MCF 10A (cell line): ENCODE results near the gene RBFOX1. TPM values are rescaled to one million over a fixed set of nuclear protein-coding genes. Genes with fewer than 3 reads are reported as not detected.

ENCODE experiments used
- BruUV-seq: library from RNA; stranded (reverse); fragments of 400-500 nt; replicated peaks from 2 replicates; lab custom pipeline; 2021; lab: Mats Ljungman, UMichigan
- CTCF ChIA-PET: fragments of 300-600 bp; sonication (Branson Sonifier 250); formaldehyde crosslinking; extraction: SDS; loops from one replicate; lab custom pipeline; 2021; ENCODE audit warnings: antibody characterized with exemption, inconsistent platforms; lab: Yijun Ruan, JAX
- POLR2A ChIA-PET: fragments of 300-600, 350-650 bp; sonication (Branson Sonifier 250); formaldehyde crosslinking; extraction: SDS; loops from one replicate; lab custom pipeline; 2020; ENCODE audit warnings: antibody characterized with exemption, inconsistent platforms; lab: Yijun Ruan, JAX
- DNase-seq: peaks from one replicate; pipeline ENCODE4 v3.0.0-alpha.2; 2018; ENCODE audit not compliant: unreplicated experiment
- H3K27ac Mint-ChIP-seq: one replicate; pipeline ENCODE4 v1.8.0; 2022; ENCODE audit warnings: mild to moderate bottlenecking, low read depth, mixed read lengths; ENCODE audit not compliant: unreplicated experiment
- H3K27me3 Mint-ChIP-seq: one replicate; pipeline ENCODE4 v1.8.0; 2022; ENCODE audit warnings: mixed read lengths; ENCODE audit not compliant: insufficient read depth, unreplicated experiment
- H3K36me3 Mint-ChIP-seq: one replicate; pipeline ENCODE4 v1.8.0; 2022; ENCODE audit warnings: mild to moderate bottlenecking, moderate library complexity, mixed read lengths; ENCODE audit not compliant: insufficient read depth, unreplicated experiment
- H3K4me1 Mint-ChIP-seq: one replicate; pipeline ENCODE4 v1.8.0; 2022; ENCODE audit warnings: mixed read lengths; ENCODE audit not compliant: insufficient read depth, unreplicated experiment
- H3K4me3 Mint-ChIP-seq: one replicate; pipeline ENCODE4 v1.8.0; 2022; ENCODE audit warnings: mild to moderate bottlenecking, moderate library complexity, mixed read lengths; ENCODE audit not compliant: unreplicated experiment
- H3K9me3 Mint-ChIP-seq: one replicate; pipeline ENCODE4 v1.8.0; 2022; ENCODE audit warnings: mixed read lengths; ENCODE audit not compliant: unreplicated experiment
- intact Hi-C: fragments of 100-400 bp; cut with micrococcal nuclease; formaldehyde crosslinking; loops from 2 replicates; pipeline ENCODE4 v1.14.1; 2022
- total RNA-seq: library from RNA; stranded (reverse); gene quantifications from 2 replicates; pipeline ENCODE4 v1.2.3, GENCODE V29; 2022
- TF ChIP-seq, protein P1 (sequence below): fragments of 200-600 bp; IDR thresholded peaks from one replicate; pipeline ENCODE4 v1.8.0; 2022; ENCODE audit warnings: antibody characterized with exemption, mild to moderate bottlenecking; ENCODE audit not compliant: unreplicated experiment

RBFOX1 gene
- total RNA-seq, 1 experiment from 2014 or later = not detected

DNA sequence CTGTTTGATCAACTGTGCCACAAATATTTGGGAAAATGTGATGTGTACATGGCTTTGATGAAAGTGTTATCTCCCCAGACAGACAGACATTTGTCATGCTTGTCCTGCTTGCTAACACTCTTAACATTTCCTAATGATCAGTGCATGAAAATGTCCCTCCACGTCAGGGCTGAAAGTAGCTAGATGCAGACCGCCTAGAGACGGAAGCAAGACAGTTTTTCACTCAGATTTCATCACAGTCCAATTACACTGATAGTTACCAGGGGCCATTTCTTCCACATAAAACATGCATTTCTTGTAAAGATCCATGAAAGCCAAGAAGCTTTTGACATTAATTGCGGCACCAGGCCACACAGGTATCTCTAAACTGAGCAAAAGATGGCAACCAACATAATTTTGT, 347.7 kb downstream of the RBFOX1 start:
- Mint-ChIP-seq H3K36me3 (peaks cover 6% of the 10 kb centered on the region), H3K27me3 (no peaks in the 10 kb centered on the region), H3K4me3 (no peak overlapping the region), H3K9me3 (peaks cover 25% of the 10 kb centered on the region), H3K4me1 (no peaks in the 10 kb centered on the region), H3K27ac (no peak overlapping the region)
- ChIA-PET CTCF (no interaction called here), POLR2A (no interaction called here)
- DNase-seq = no peak
- no TSS peak for BruUV-seq
- TF ChIP-seq, protein P1, sequence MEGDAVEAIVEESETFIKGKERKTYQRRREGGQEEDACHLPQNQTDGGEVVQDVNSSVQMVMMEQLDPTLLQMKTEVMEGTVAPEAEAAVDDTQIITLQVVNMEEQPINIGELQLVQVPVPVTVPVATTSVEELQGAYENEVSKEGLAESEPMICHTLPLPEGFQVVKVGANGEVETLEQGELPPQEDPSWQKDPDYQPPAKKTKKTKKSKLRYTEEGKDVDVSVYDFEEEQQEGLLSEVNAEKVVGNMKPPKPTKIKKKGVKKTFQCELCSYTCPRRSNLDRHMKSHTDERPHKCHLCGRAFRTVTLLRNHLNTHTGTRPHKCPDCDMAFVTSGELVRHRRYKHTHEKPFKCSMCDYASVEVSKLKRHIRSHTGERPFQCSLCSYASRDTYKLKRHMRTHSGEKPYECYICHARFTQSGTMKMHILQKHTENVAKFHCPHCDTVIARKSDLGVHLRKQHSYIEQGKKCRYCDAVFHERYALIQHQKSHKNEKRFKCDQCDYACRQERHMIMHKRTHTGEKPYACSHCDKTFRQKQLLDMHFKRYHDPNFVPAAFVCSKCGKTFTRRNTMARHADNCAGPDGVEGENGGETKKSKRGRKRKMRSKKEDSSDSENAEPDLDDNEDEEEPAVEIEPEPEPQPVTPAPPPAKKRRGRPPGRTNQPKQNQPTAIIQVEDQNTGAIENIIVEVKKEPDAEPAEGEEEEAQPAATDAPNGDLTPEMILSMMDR = no peak
- intact Hi-C loops = no loop called here

DNA sequence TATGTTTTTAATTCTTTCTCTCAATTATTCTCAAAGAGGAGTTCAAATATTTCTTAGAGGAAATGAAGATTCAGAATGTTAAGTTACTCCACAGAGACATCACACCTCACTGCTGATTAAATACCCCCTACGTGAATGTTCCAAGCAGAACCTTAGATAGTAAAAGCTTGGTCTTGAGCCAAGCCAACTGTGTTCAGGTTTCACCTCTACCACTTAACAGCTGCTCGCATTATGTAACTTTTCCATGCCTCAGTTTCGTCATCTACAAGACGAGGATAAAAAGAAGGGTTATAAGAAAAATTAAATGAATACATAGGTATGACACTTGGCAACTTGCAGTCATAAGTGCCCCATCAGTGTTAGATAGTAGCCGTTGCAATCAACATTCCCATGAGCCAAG, 356.2 kb downstream of the RBFOX1 start:
- TF ChIP-seq, protein P1 = no peak
- Mint-ChIP-seq H3K27me3 (no peaks in the 10 kb centered on the region), H3K4me3 (no peak overlapping the region), H3K9me3 (peaks cover 43% of the 10 kb centered on the region), H3K4me1 (no peaks in the 10 kb centered on the region), H3K27ac (no peak overlapping the region), H3K36me3 (no peaks in the 10 kb centered on the region)
- POLR2A ChIA-PET = no interaction called here
- DNase-seq = no peak
- CTCF ChIA-PET = no interaction called here
- no TSS peak for BruUV-seq
- intact Hi-C loops = no loop called here

DNA sequence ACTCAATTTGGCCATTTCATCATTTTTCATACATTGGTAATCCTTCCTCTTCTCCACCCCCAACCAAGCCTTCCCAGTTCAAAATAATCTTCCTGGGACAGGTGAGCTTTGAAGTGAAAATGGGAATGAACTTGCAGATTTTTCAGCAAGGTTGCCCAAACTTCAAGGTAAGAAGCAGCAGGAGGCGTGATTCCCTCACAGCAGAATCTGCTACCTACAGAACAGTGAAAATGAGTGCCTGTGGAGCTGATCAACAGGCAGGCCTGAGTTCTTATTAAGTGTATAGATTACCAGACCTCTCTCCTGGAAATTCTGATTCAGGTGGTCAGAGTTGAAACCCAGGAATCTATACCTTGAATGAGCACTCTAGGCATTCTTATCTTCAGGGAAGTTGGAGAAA, 356.6 kb downstream of the RBFOX1 start:
- POLR2A ChIA-PET = no interaction called here
- intact Hi-C loops = no loop called here
- H3K9me3 Mint-ChIP-seq = peaks cover 43% of the 10 kb centered on the region

DNA sequence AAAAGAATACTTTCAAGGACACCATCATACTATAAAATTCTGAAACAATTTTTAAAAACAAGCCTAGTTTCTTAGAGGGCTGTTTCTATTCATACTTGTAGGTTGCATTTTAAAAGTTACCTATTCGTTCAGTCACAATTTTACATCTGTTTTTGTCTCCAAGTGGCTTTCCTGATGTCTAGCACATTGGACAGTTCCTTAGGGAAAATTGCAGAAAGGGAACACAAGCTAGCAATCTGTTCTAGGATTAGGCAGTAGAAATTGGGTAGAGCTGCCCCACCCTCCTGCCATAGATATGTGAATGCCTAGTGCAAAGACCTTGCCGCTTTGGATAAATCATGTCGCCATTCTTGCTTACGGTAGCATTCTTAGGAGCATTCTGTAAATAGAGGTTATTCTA, 358.9 kb downstream of the RBFOX1 start:
- Mint-ChIP-seq H3K27me3 (no peaks in the 10 kb centered on the region), H3K4me1 (no peaks in the 10 kb centered on the region), H3K36me3 (no peaks in the 10 kb centered on the region), H3K9me3 (peaks cover 42% of the 10 kb centered on the region), H3K4me3 (no peak overlapping the region), H3K27ac (no peak overlapping the region)
- TF ChIP-seq, protein P1 = no peak
- POLR2A ChIA-PET = no interaction called here
- DNase-seq = no peak
- CTCF ChIA-PET = no interaction called here
- intact Hi-C loops = no loop called here
- no TSS peak for BruUV-seq

More for the DNA sequence above, 356.6 kb downstream of the RBFOX1 start:
- no peaks in the 10 kb centered on the region for H3K4me1 Mint-ChIP-seq
- H3K27me3 Mint-ChIP-seq = no peaks in the 10 kb centered on the region
- TF ChIP-seq, protein P1 = no peak
- BruUV-seq = no TSS peak
- CTCF ChIA-PET = no interaction called here
- H3K4me3 Mint-ChIP-seq = no peak overlapping the region
- no peaks in the 10 kb centered on the region for H3K36me3 Mint-ChIP-seq
- DNase-seq = no peak
- H3K27ac Mint-ChIP-seq = no peak overlapping the region
